PC-9 (cell line): ENCODE data around the gene TDG. TPM values are rescaled to one million over a fixed set of nuclear protein-coding genes. Genes with fewer than 3 reads are reported as not detected.
"Not testable (repeated sequence)": the region's sequence is repeated elsewhere in the genome, so short reads cannot be mapped to it uniquely, and the experiment has no call there.

ENCODE experiments used
- BruUV-seq: library from RNA; stranded (reverse); fragments of 400-500 nt; replicated peaks from 2 replicates; lab custom pipeline; 2021; lab: Mats Ljungman, UMichigan
- CTCF ChIA-PET: fragments of 300-600 bp; sonication (Branson Sonifier 250); formaldehyde crosslinking; loops from one replicate; lab custom pipeline; 2022; ENCODE audit warnings: antibody characterized with exemption; lab: Charles Lee
- POLR2A ChIA-PET: fragments of 300-600 bp; sonication (Branson Sonifier 250); formaldehyde crosslinking; loops from one replicate; lab custom pipeline; 2022; ENCODE audit warnings: antibody characterized with exemption; ENCODE audit not compliant: unreplicated experiment; lab: Charles Lee
- DNase-seq, 2 experiments: peaks; one replicate each; pipeline versions ENCODE4 v3.0.0 to v3.0.0-alpha.2; 2015 to 2022; ENCODE audit warnings: mixed read lengths in 1 of 2
- H2AFZ ChIP-seq: fragments of 200-600 bp; sonication (generic); 2 replicates; pipeline ENCODE4 v1.8.1; 2017; ENCODE audit warnings: antibody characterized with exemption
- H3F3A ChIP-seq: fragments of 200-600 bp; sonication (generic); 2 replicates; pipeline ENCODE4 v1.8.1; 2017; ENCODE audit warnings: antibody characterized with exemption, mild to moderate bottlenecking, low read depth; ENCODE audit not compliant: insufficient read depth
- H3K27ac ChIP-seq: fragments of 200-600 bp; sonication (generic); 2 replicates; pipeline ENCODE4 v1.6.1; 2016; ENCODE audit warnings: mixed run types
- H3K27me3 ChIP-seq: fragments of 200-600 bp; sonication (generic); 2 replicates; pipeline ENCODE4 v1.6.1; 2016; ENCODE audit warnings: low read depth, mixed run types; ENCODE audit not compliant: insufficient read depth
- H3K36me3 ChIP-seq: fragments of 200-600 bp; sonication (generic); 2 replicates; pipeline ENCODE4 v1.6.1; 2016; ENCODE audit warnings: low read depth, mixed run types
- H3K4me1 ChIP-seq: fragments of 200-600 bp; sonication (generic); replicated peaks from 2 replicates; pipeline ENCODE4 v1.6.1; 2016; ENCODE audit warnings: mixed run types; ENCODE audit not compliant: insufficient read depth
- H3K4me2 ChIP-seq: fragments of 200-600 bp; sonication (generic); 2 replicates; pipeline ENCODE4 v1.6.1; 2017; ENCODE audit warnings: mixed run types
- H3K4me3 ChIP-seq: fragments of 200-600 bp; sonication (generic); 2 replicates; pipeline ENCODE4 v1.6.1; 2016; ENCODE audit warnings: mixed run types
- H3K79me2 ChIP-seq: fragments of 200-600 bp; sonication (generic); 2 replicates; pipeline ENCODE4 v1.6.1; 2017; ENCODE audit warnings: low read depth, mixed run types
- H3K9me2 ChIP-seq: fragments of 200-600 bp; sonication (generic); 2 replicates; pipeline ENCODE4 v1.8.1; 2017; ENCODE audit warnings: mild to moderate bottlenecking; ENCODE audit not compliant: insufficient read depth
- H3K9me3 ChIP-seq: fragments of 200-600 bp; sonication (generic); 2 replicates; pipeline ENCODE4 v1.8.1; 2016; ENCODE audit warnings: low read depth; ENCODE audit not compliant: insufficient read depth
- H4K20me1 ChIP-seq: fragments of 200-600 bp; sonication (generic); 2 replicates; pipeline ENCODE4 v1.8.1; 2017; ENCODE audit not compliant: insufficient read depth
- EZH2 ChIP-seq: fragments of 200-600 bp; sonication (generic); IDR thresholded peaks from 2 replicates; pipeline ENCODE4 v1.8.0; 2017; ENCODE audit warnings: antibody characterized with exemption, low read depth
- intact Hi-C: fragments of 100-400 bp; cut with micrococcal nuclease; formaldehyde crosslinking; loops from one replicate; pipeline ENCODE4 v1.10.0; 2022; ENCODE audit not compliant: unreplicated experiment
- total RNA-seq: library from RNA; stranded (reverse); gene quantifications from 2 replicates; pipeline ENCODE4 v1.2.3, GENCODE V29; 2021
- TF ChIP-seq, protein P1 (sequence below): fragments of 200-600 bp; sonication (generic); conservative IDR thresholded peaks from 2 replicates; pipeline ENCODE4 v1.6.1; 2017; ENCODE audit warnings: mixed run types, antibody characterized with exemption, mild to moderate bottlenecking, moderate library complexity

TDG gene
- total RNA-seq, 1 experiment from 2014 or later: 21.0 TPM

DNA sequence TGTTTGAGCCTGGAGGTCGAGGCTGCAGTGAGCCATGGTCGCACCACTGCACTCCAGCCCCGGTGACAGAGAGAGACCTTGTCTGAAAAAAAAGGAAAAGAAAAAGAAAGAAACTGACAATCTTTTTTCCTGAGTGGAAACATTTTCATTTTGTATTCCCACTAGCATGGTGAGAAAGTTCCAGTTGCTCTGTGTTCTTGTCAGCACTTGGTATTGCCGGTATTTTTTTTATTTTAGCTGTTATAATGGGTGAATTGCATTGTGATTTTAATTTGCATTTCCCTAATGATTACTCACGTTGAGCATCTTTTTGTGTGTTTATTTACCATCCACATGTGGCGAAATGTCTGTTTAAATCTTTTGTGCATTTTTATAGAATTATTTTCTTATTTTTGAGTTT, 58.7 kb downstream of the TDG start:
- Histone ChIP-seq H3K9me3 (peaks cover 14% of the 10 kb centered on the region; the same call in 1 of the 2 replicates), H3K4me2 (no peak overlapping the region), H3K79me2 (no peaks in the 10 kb centered on the region), H3K27ac (no peak overlapping the region), H4K20me1 (no peaks in the 10 kb centered on the region), H3K9me2 (no peaks in the 10 kb centered on the region), H2AFZ (no peak overlapping the region), H3K27me3 (peaks cover 22% of the 10 kb centered on the region; the same call in 1 of the 2 replicates), H3K4me3 (no peak overlapping the region), H3K36me3 (no peaks in the 10 kb centered on the region), H3K4me1 (no peaks in the 10 kb centered on the region), H3F3A (no peaks in the 10 kb centered on the region)
- TF ChIP-seq, protein P1, sequence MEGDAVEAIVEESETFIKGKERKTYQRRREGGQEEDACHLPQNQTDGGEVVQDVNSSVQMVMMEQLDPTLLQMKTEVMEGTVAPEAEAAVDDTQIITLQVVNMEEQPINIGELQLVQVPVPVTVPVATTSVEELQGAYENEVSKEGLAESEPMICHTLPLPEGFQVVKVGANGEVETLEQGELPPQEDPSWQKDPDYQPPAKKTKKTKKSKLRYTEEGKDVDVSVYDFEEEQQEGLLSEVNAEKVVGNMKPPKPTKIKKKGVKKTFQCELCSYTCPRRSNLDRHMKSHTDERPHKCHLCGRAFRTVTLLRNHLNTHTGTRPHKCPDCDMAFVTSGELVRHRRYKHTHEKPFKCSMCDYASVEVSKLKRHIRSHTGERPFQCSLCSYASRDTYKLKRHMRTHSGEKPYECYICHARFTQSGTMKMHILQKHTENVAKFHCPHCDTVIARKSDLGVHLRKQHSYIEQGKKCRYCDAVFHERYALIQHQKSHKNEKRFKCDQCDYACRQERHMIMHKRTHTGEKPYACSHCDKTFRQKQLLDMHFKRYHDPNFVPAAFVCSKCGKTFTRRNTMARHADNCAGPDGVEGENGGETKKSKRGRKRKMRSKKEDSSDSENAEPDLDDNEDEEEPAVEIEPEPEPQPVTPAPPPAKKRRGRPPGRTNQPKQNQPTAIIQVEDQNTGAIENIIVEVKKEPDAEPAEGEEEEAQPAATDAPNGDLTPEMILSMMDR: no peak
- no peak for TF ChIP-seq EZH2
- ChIA-PET POLR2A (no interaction called here), CTCF (no interaction called here)
- intact Hi-C loops: no loop called here
- no TSS peak for BruUV-seq
- DNase-seq: no peak

DNA sequence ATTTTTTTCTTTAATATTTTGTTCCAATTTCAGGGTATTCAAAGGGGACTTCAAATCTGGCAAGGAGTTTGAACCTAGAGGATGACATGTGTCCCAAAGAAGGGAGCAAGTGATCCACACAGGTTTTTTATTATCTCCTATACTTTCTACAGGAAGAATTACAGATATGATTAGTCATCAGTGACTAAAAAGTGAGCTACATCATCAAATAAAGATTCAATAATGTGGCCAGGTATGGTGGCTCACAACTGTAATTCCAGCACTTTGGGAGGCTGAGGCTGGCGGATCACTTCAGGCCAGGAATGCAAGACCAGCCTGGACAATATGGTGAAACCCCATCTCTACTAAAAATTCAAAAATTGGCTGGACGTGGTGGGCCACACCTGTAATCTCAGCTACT, 60.1 kb downstream of the TDG start:
- Histone ChIP-seq H3K27me3 (peaks cover 11% of the 10 kb centered on the region; the same call in 1 of the 2 replicates), H3K79me2 (no peaks in the 10 kb centered on the region), H3K27ac (no peak overlapping the region), H4K20me1 (no peaks in the 10 kb centered on the region), H3K9me3 (peaks cover 14% of the 10 kb centered on the region; the same call in 1 of the 2 replicates), H3F3A (no peaks in the 10 kb centered on the region), H3K4me2 (no peak overlapping the region), H2AFZ (no peak overlapping the region), H3K4me3 (no peak overlapping the region), H3K36me3 (no peaks in the 10 kb centered on the region), H3K4me1 (no peaks in the 10 kb centered on the region), H3K9me2 (no peaks in the 10 kb centered on the region)
- BruUV-seq: no TSS peak
- ChIA-PET CTCF (no interaction called here), POLR2A (no interaction called here)
- intact Hi-C loops: no loop called here
- TF ChIP-seq EZH2: no peak
- TF ChIP-seq, protein P1: no peak
- no peak for DNase-seq

DNA sequence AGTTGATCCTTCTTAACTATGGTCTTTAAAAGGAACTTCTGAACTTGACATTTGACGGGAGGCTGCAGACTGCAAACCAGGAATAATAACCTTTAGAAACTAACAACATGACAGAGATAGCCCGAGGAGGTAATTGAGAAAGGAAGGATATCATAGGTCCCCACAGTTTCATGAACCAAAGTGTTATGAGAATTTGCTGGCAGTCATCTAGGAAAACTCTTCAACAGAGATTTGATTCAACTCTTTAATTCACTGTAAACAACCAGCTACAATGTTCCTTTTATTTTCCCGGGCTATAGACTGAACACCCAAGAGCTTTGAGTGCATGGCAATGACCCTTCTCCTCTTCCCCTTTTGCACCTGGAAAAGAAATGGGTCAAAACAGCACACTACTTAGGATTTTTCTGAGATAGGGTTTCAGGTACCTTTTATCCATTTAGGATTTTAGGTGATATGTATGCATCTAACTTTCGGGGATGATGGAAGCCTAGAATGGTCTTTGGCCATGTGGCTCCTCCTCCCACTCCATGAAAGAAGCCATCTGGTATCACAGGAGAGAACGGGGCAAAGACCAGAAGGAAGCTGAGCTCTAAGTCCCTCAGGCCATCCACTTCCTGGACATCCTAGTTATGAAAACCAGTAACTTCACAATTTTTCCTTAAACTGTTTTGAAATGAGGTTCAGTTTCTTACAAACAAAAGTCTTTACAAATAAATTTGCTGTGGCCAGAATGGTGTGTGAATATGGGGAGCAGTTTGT, 61.3 kb downstream of the TDG start:
- H3K36me3 ChIP-seq: no peaks in the 10 kb centered on the region
- POLR2A ChIA-PET: no interaction called here
- H3K27me3 ChIP-seq: 0 out of 2 replicates have a peak, but pooled peaks cover 3% of the 10 kb centered on the region
- no peaks in the 10 kb centered on the region for H3K4me1 ChIP-seq
- no TSS peak for BruUV-seq
- no peaks in the 10 kb centered on the region for H3F3A ChIP-seq
- H3K79me2 ChIP-seq: no peaks in the 10 kb centered on the region
- no peak overlapping the region for H3K27ac ChIP-seq
- no peak for DNase-seq
- no peak overlapping the region for H3K4me3 ChIP-seq
- no peaks in the 10 kb centered on the region for H4K20me1 ChIP-seq
- TF ChIP-seq, protein P1: no peak
- TF ChIP-seq EZH2: no peak
- H3K4me2 ChIP-seq: no peak overlapping the region
- H2AFZ ChIP-seq: no peak overlapping the region
- intact Hi-C loops: no loop called here
- H3K9me3 ChIP-seq: peaks cover 14% of the 10 kb centered on the region; the same call in 1 of the 2 replicates
- CTCF ChIA-PET: no interaction called here
- no peaks in the 10 kb centered on the region for H3K9me2 ChIP-seq

DNA sequence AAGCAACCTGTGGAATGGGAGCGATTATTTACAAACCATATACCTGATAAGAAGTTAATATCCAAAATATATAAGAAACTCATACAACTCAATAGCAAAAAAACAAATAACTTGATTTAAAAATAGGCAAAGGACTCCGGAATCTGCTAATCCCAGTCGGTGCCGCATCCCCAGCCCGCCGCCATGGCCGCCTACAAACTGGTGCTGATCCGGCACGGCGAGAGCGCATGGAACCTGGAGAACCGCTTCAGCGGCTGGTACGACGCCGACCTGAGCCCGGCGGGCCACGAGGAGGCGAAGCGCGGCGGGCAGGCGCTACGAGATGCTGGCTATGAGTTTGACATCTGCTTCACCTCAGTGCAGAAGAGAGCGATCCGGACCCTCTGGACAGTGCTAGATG, 64.9 kb downstream of the TDG start:
- H3K9me3 ChIP-seq, POLR2A ChIA-PET, H3K4me2 ChIP-seq, H3K27ac ChIP-seq, H3F3A ChIP-seq, H2AFZ ChIP-seq, H3K79me2 ChIP-seq, DNase-seq, H4K20me1 ChIP-seq, H3K4me3 ChIP-seq, H3K36me3 ChIP-seq, intact Hi-C loops, CTCF ChIA-PET, H3K4me1 ChIP-seq, H3K9me2 ChIP-seq, BruUV-seq: not testable (repeated sequence)
- H3K27me3 ChIP-seq: peaks cover 15% of the 10 kb centered on the region; the same call in 1 of the 2 replicates

DNA sequence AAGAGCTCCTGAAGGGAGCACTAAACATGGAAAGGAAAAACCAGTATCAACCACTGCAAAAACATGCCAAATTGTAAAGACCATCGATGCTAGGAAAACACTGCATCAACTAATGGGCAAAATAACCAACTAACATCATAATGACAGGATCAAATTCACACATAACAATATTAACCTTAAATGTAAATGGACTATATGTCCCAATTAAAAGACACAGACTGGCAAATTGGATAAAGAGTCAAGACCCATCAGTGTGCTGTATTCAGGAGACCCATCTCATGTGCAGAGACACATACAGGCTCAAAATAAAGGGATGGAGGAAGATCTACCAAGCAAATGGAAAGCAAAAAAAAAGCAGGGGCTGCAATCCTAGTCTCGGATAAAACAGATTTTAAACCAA, 70.5 kb downstream of the TDG start:
- H3K27ac ChIP-seq, H3F3A ChIP-seq, intact Hi-C loops, H3K36me3 ChIP-seq, H3K9me2 ChIP-seq, BruUV-seq, H3K4me3 ChIP-seq, H3K79me2 ChIP-seq, H2AFZ ChIP-seq, H3K4me1 ChIP-seq, H3K4me2 ChIP-seq, CTCF ChIA-PET, H3K9me3 ChIP-seq, DNase-seq, H4K20me1 ChIP-seq: not testable (repeated sequence)
- POLR2A ChIA-PET: interaction anchor here (0.6 kb wide), 1 partner anchor 25 kb away, joined by 3 read pairs; no protein-coding TSS in a partner anchor
- peaks cover 23% of the 10 kb centered on the region for H3K27me3 ChIP-seq
